GM10266 (cell line): ENCODE measurements around the gene MCF2L.

Source experiments
- DNase-seq: peaks from one replicate; pipeline ENCODE4 v3.0.0; 2012; ENCODE audit errors: extremely low spot score
- CTCF ChIP-seq: IDR thresholded peaks from 2 replicates; pipeline ENCODE4 v1.5.1; 2012; ENCODE audit warnings: mild to moderate bottlenecking, low read depth; ENCODE audit not compliant: control insufficient read depth, insufficient read depth; ENCODE audit errors: missing control alignments

MCF2L gene

GRCh38 chr13:112968910-112969691 is at the start of gene MCF2L:
Gene MCF2L (plus strand): TSS chr13:112969214. CDS start chr13:112969380, 166 bp downstream.
- peak; percentile 59 for DNase-seq
- peak; percentile 8 for TF ChIP-seq CTCF

GRCh38 chr13:112923962-112924361 is 45.1 kb upstream of the MCF2L start:
- no peak for DNase-seq
- TF ChIP-seq CTCF = no peak

GRCh38 chr13:112924365-112924764 is 44.6 kb upstream of the MCF2L start:
- DNase-seq = no peak
- no peak for TF ChIP-seq CTCF

GRCh38 chr13:112926003-112926402 is 43.0 kb upstream of the MCF2L start:
- DNase-seq = no peak
- no peak for TF ChIP-seq CTCF

GRCh38 chr13:112926993-112927392 is 42.0 kb upstream of the MCF2L start:
- no peak for TF ChIP-seq CTCF
- DNase-seq = no peak

GRCh38 chr13:112928020-112928971 is 40.7 kb upstream of the MCF2L start:
- no peak for TF ChIP-seq CTCF
- DNase-seq = no peak
